Cardiac septum (tissue), 1 donor: ENCODE measurements around the gene AFAP1. TPM values are rescaled to one million over a fixed set of nuclear protein-coding genes. Genes with fewer than 3 reads are reported as not detected.
A peak's percentile ranks its signal among the peaks of the same experiment; 100 is the strongest.

Source experiments
- DNase-seq: peaks from one replicate; pipeline ENCODE4 v3.0.0-alpha.2; 2020; ENCODE audit warnings: low spot score
- intact Hi-C: fragments of 100-400 bp; cut with DNase I; formaldehyde crosslinking; loops from one replicate; pipeline ENCODE4 v1.14.0; 2022
- total RNA-seq: library from RNA; stranded (reverse); fragmentation: NEBNext Ultra II Directional; extraction: Animal tissue kit (Norgen Biotek cat#: 25700); gene quantifications from one replicate; pipeline ENCODE4 v1.2.1, GENCODE V29; 2021
- donor health status: DM: no; HTN: no; CAD: no.

Gene AFAP1
- total RNA-seq, 1 donor from 2014 or later: 8.7 TPM

DNA sequence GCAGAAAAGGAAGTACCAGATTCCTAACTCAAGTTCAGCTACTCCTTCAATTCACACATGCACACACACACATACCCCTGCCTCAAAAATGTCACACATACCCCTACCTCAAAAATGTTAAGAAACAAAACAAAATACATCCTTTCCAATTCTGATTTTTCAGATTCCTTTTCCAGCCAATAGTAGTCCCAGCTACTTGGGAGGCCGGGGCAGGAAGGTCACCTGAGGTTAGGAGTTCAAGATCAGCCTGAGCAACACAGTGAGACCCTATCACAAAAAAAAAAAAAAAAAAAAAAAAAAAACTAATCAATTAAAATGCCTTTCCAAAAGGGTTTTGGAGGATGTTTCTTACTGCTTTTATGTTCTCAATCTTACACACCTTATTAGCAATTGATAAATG, 138.0 kb downstream of the AFAP1 start:
- intact Hi-C loops: loop anchor here (1.0 to 10.0 kb wide), 2 partner anchors 40 to 383 kb away; no protein-coding TSS in a partner anchor
- DNase-seq: no peak

DNA sequence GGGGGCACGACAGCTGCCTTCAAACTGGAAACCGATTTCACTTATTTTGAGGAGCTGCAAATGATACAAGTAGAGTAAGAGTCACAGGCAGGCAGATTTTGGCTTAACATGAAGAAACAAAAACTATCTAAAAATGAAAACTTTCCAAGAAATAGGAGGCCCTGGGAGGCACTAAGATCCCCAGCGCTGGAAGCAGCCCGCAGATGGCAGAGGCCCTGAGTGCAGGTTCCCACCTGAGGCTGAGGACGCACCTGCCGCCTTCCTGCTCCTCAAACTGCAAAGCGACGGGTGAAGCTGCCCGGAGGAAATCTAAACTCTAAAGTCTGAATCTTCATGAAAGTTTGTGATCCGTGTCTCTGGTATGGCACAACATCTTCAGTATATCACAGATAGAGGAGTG, 138.7 kb downstream of the AFAP1 start:
- DNase-seq: peak; percentile 51
- intact Hi-C loops: loop anchor here (10.0 kb wide), 1 partner anchor 384 kb away; no protein-coding TSS in a partner anchor

GRCh38 chr4:7800410-7800809, 139.3 kb downstream of the AFAP1 start:
- peak; percentile 55 for DNase-seq
- intact Hi-C loops: loop anchor here (10.0 kb wide), 1 partner anchor 384 kb away; no protein-coding TSS in a partner anchor

DNA sequence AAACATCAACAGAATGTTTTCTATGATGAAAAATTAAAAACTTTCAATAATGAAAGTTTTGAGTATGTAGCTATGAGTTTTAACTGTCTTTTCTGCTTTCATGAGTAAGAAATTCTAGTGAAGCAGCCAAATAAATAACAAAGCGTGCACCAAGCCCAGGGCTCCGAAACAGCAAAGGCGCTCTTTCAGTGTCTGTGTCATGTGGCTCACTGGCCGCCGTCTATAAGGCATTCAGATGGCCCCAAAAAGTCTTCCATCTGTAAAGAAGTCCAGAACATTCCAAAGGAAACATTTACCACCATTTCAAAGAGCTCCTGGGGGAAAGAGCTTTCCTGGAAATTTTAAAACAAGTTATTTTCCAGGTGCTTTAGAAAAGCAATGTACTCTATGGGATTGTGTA, 139.9 kb downstream of the AFAP1 start:
- intact Hi-C loops: loop anchor here (10.0 kb wide), 1 partner anchor 385 kb away; no protein-coding TSS in a partner anchor
- peak; percentile 36 for DNase-seq

DNA sequence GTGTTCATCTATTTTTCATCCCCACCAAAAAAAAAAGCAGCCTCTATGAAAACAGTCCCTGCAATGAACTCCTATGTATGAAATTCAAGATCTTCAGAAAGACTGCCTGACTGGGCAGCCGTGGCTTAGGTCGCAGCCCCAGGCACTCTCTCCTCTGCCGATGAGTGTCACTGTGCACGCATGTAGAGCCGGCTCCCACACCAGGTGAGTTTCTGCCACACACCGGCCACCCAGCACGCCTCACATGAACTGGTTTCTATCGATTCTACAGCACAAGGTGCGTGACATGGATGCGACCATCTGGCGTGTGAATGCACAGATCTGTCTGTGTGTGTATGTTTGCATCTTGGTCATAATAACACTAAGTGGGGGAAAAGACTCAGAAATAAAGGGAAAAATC, 140.4 kb downstream of the AFAP1 start:
- DNase-seq: peak; percentile 35

GRCh38 chr4:7798178-7798995, 141.3 kb downstream of the AFAP1 start:
- DNase-seq: peak; percentile 53
- intact Hi-C loops: no loop called here

More for the DNA sequence above, 140.4 kb downstream of the AFAP1 start:
- intact Hi-C loops: no loop called here

GRCh38 chr4:7797330-7797729, 142.3 kb downstream of the AFAP1 start:
- intact Hi-C loops: no loop called here

DNA sequence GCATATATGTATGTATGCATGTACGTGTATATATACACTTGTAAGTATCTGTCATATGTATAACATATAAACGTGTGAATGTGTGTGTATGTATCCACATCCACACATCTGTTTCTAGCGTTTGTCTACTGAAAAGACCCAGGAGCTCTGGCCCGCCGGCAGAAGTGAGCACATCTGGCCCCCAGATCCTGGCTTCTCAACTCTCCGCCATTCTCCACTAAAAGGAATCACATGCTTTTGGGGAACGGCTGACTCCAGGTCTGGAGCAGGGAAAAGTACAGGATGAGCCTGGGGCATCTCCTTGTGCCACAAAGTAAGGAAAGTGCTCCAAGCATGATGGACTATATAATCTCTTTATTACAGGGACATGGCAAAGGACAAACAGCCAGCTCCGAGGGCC, 143.7 kb downstream of the AFAP1 start:
- DNase-seq: peak; percentile 20
- intact Hi-C loops: no loop called here

More at GRCh38 chr4:7797330-7797729, 142.3 kb downstream of the AFAP1 start:
- peak; percentile 38 for DNase-seq

GRCh38 chr4:7793186-7793585, 146.5 kb downstream of the AFAP1 start:
- no peak for DNase-seq
- intact Hi-C loops: no loop called here

DNA sequence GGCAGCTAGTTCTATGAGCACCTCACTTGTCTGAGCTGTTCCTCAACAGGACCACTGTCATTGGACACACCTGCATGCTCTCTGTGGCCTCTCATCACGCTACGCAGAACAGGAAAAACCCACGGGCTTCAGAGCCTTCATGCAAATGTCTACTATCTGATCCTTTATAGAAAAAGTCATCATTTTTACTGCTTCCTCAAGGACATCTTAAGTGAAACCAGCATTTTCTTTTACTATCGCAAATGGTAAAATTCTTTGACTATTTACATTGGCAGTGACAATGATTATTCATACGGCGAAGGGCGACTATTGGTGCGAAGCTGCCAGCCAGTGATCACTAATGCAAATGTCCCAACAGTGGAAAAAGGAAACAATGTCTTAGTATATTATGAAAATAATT, 147.0 kb downstream of the AFAP1 start:
- intact Hi-C loops: no loop called here

GRCh38 chr4:7790999-7791398, 148.7 kb downstream of the AFAP1 start:
- intact Hi-C loops: no loop called here
- peak; percentile 7 for DNase-seq

More for the DNA sequence above, 147.0 kb downstream of the AFAP1 start:
- DNase-seq: peak; percentile 9

- DNase-seq: no peak
- intact Hi-C loops: no loop called here
Observed at GRCh38 chr4:7790023-7790422, 149.6 kb downstream of the AFAP1 start.

- peak; percentile 74 for DNase-seq
- intact Hi-C loops: no loop called here
Observed at GRCh38 chr4:7788694-7789425, 150.8 kb downstream of the AFAP1 start.

GRCh38 chr4:7788193-7788592, 151.5 kb downstream of the AFAP1 start:
- DNase-seq: peak; percentile 41
- intact Hi-C loops: no loop called here

DNA sequence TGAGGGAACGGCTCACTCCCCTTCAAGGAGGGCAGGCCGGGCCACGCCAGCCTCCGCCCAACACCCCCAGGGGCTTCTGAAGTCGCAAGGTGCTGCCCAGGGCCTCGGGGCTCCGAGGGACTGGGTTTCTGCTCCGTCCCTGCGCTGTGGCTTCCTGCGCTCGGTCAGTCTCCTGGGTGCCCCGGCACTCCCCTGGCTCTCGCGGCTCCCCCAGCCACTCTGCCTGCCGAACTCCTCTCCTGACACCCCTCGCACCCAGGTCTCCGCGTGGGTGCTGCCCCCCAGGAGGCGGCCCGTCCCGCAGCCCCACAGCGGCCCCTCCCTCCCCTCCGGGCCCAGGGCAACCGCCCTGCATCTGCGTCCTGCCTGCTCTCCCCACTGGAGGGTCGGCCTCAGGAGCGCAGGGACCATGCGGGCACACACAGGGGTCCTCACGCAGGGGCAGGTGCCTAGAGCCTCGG, 151.9 kb downstream of the AFAP1 start:
- DNase-seq: peak; percentile 51
- intact Hi-C loops: no loop called here

DNA sequence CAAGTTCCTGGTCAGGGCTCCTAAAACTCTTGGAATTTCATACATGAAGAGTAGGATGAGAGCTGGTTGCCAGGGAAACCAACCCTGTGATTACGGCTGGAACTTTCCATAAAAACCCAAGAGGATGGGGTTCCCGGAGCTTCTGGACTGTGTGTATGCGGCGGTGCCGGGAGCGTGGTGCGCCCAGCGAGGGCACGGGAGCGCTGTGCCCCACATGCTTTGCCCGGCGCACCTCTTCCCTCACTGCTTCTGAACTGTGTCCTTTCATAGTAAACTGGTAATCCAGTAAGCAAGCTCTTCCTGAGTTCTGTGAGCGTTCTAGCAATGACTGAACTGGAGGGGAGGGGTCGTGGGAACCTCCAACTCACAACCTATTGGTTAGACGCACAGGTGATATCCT, 152.6 kb downstream of the AFAP1 start:
- intact Hi-C loops: no loop called here
- peak; percentile 27 for DNase-seq

DNA sequence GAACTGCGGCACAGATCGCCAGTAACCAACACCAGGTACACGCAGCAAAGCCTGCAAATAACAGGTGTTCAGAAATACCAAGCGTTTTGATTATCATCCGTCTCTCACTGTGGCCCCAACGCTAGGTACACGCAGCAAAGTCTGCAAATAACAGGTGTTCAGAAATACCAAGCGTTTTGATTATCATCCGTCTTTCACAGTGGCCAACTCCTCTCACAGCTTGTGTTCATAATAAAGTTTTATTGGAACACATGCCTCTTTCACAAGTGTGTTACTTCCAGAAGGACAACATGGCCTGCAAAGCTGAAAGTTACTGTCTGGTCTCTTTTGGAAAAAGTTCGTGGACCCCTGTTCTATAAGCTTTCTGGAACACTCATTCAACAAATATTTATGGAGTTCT, 153.1 kb downstream of the AFAP1 start:
- peak; percentile 9 for DNase-seq
- intact Hi-C loops: no loop called here

- intact Hi-C loops: no loop called here
- peak; percentile 29 for DNase-seq
Observed at GRCh38 chr4:7786040-7786439, 153.6 kb downstream of the AFAP1 start.

DNA sequence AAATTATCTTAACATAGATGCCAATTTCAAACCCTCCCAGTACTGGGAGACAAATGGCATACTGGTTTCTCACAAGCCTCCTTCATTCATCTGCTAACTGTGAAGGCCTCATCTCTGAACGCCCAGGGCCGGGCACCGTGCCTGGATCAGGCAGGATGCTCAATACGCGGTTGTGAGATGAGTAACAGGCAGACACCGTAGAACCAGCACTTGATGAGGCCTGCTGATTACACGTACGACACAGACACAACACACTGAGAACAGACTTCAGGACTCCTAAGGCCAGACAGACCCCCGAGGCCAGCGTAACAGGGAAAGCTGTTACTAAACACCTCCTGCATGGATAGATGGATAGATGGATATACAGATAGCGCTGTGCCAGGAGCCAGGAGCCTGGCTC, 154.6 kb downstream of the AFAP1 start:
- intact Hi-C loops: no loop called here
- DNase-seq: peak; percentile 67

DNA sequence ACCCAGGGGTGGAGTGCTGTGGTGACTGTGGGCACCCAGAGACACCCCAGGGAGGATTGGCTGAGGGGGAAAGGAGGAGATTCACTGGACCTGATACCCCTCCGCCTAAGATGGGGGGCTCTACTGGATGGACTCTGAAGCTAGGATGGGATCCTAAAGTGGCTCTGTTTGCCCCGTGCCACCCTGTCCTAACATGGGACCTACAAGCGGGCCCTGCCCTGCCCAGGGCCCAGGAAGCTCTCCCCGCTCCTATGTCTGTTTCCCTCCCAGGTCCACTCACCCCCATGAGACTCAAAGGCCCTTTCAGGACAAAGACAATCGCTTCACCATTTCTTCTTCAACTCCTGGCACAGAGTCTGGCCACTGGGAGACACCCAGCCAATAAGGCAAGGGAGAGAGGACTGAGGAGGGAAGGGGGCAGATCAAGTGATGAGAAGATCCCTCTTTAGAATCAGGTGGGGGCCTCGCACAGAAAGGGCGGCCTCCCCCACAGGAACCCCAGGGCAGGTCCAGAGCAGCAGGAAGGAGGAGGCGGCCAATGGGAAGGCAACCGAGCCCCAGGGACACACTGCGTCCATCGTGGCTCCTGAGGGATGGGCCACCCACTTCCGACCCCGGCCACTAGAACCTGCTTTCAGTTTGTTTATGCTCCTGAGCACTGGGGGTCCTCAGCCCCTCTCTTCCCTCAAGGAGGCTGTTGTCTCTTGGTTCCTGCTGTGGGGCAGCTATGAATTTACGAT, 155.4 kb downstream of the AFAP1 start:
- DNase-seq: peak; percentile 36
- intact Hi-C loops: no loop called here
